ENCODE measurements around the gene CLEC3A.

DNA sequence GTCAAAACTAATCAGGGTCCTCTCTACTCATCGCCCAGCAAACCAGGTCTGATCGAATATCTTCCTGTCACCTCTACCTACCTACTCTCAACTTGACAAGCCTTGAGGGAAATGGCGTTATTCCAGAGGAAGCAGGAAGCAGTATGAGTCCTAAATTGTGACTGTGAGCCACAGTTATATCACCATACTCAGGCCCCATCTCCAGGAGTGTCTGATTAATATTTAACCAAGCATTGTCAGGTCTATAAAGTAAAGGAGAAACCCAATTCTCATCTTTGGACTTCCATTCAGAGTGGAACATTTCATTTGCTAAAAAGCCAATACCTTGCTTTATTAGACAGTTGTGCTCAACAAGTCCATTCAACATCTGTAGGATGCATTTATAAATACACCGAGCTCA lies 17.8 kb upstream of the CLEC3A start:
- TF ChIP-seq EZH2 (IDR thresholded peaks at IDR 0.05) (no peak), POLR2AphosphoS5 (IDR thresholded peaks at IDR 0.05; ENCODE audit: borderline replicate concordance, low read depth, low read length) (no peak)

Measured in SK-N-MC (cell line).